ENCODE measurements around the gene AVP.

Gene AVP

GRCh38 chr20:3041854-3042409 lies 42.6 kb downstream of the AVP start:
- no peak overlapping the region for H3K27ac ChIP-seq (ENCODE audit: insufficient read depth, low read length, poor library complexity, severe bottlenecking)
- DNase-seq, result no peak
- H3K27me3 ChIP-seq (replicated peaks; ENCODE audit: control insufficient read depth, insufficient read depth, low read length, poor library complexity, severe bottlenecking), result no peaks in the 10 kb centered on the region
- H3K4me3 ChIP-seq (ENCODE audit: insufficient read depth, low read depth, low read length, poor library complexity, severe bottlenecking), result no peak overlapping the region
- H3K9me3 ChIP-seq (ENCODE audit: control insufficient read depth, low read length), result no peaks in the 10 kb centered on the region
- peaks cover 3% of the 10 kb centered on the region for H3K4me1 ChIP-seq (ENCODE audit: control insufficient read depth, insufficient read depth, low read length, poor library complexity, severe bottlenecking)
- peaks cover 29% of the 10 kb centered on the region for H3K36me3 ChIP-seq (ENCODE audit: control insufficient read depth, insufficient read depth, low read length)

- Histone ChIP-seq H3K36me3 (ENCODE audit: control insufficient read depth, insufficient read depth, low read length) (peaks cover 47% of the 10 kb centered on the region), H3K9me3 (ENCODE audit: control insufficient read depth, low read length) (no peaks in the 10 kb centered on the region), H3K27ac (ENCODE audit: insufficient read depth, low read length, poor library complexity, severe bottlenecking) (no peak overlapping the region), H3K27me3 (replicated peaks; ENCODE audit: control insufficient read depth, insufficient read depth, low read length, poor library complexity, severe bottlenecking) (no peaks in the 10 kb centered on the region), H3K4me1 (ENCODE audit: control insufficient read depth, insufficient read depth, low read length, poor library complexity, severe bottlenecking) (no peaks in the 10 kb centered on the region), H3K4me3 (ENCODE audit: insufficient read depth, low read depth, low read length, poor library complexity, severe bottlenecking) (no peak overlapping the region)
- DNase-seq, result no peak
These were observed 44.4 kb downstream of the AVP start for GRCh38 chr20:3040086-3040485.

GRCh38 chr20:3039426-3039825 lies 45.1 kb downstream of the AVP start:
- H3K27ac ChIP-seq (ENCODE audit: insufficient read depth, low read length, poor library complexity, severe bottlenecking), result no peak overlapping the region
- H3K36me3 ChIP-seq (ENCODE audit: control insufficient read depth, insufficient read depth, low read length), result peaks cover 52% of the 10 kb centered on the region

GRCh38 chr20:3038454-3038853 lies 46.1 kb downstream of the AVP start:
- no peak for DNase-seq
- Histone ChIP-seq H3K9me3 (ENCODE audit: control insufficient read depth, low read length) (no peaks in the 10 kb centered on the region), H3K27ac (ENCODE audit: insufficient read depth, low read length, poor library complexity, severe bottlenecking) (no peak overlapping the region), H3K27me3 (replicated peaks; ENCODE audit: control insufficient read depth, insufficient read depth, low read length, poor library complexity, severe bottlenecking) (no peaks in the 10 kb centered on the region), H3K36me3 (ENCODE audit: control insufficient read depth, insufficient read depth, low read length) (peaks cover 52% of the 10 kb centered on the region), H3K4me1 (ENCODE audit: control insufficient read depth, insufficient read depth, low read length, poor library complexity, severe bottlenecking) (no peaks in the 10 kb centered on the region), H3K4me3 (ENCODE audit: insufficient read depth, low read depth, low read length, poor library complexity, severe bottlenecking) (no peak overlapping the region)

More at GRCh38 chr20:3039426-3039825, 45.1 kb downstream of the AVP start:
- DNase-seq, result no peak
- H3K4me3 ChIP-seq (ENCODE audit: insufficient read depth, low read depth, low read length, poor library complexity, severe bottlenecking), result no peak overlapping the region
- H3K9me3 ChIP-seq (ENCODE audit: control insufficient read depth, low read length), result no peaks in the 10 kb centered on the region
- H3K27me3 ChIP-seq (replicated peaks; ENCODE audit: control insufficient read depth, insufficient read depth, low read length, poor library complexity, severe bottlenecking), result no peaks in the 10 kb centered on the region
- no peaks in the 10 kb centered on the region for H3K4me1 ChIP-seq (ENCODE audit: control insufficient read depth, insufficient read depth, low read length, poor library complexity, severe bottlenecking)

- no peak overlapping the region for H3K4me3 ChIP-seq (ENCODE audit: insufficient read depth, low read depth, low read length, poor library complexity, severe bottlenecking)
- H3K4me1 ChIP-seq (ENCODE audit: control insufficient read depth, insufficient read depth, low read length, poor library complexity, severe bottlenecking), result no peaks in the 10 kb centered on the region
- no peak for DNase-seq
- H3K27me3 ChIP-seq (replicated peaks; ENCODE audit: control insufficient read depth, insufficient read depth, low read length, poor library complexity, severe bottlenecking), result no peaks in the 10 kb centered on the region
- peaks cover 58% of the 10 kb centered on the region for H3K36me3 ChIP-seq (ENCODE audit: control insufficient read depth, insufficient read depth, low read length)
- no peaks in the 10 kb centered on the region for H3K9me3 ChIP-seq (ENCODE audit: control insufficient read depth, low read length)
- H3K27ac ChIP-seq (ENCODE audit: insufficient read depth, low read length, poor library complexity, severe bottlenecking), result no peak overlapping the region
These were observed 46.9 kb downstream of the AVP start for GRCh38 chr20:3037654-3038053.

- H3K36me3 ChIP-seq (ENCODE audit: control insufficient read depth, insufficient read depth, low read length), result peaks cover 44% of the 10 kb centered on the region
- DNase-seq, result no peak
- H3K4me1 ChIP-seq (ENCODE audit: control insufficient read depth, insufficient read depth, low read length, poor library complexity, severe bottlenecking), result no peaks in the 10 kb centered on the region
- H3K27me3 ChIP-seq (replicated peaks; ENCODE audit: control insufficient read depth, insufficient read depth, low read length, poor library complexity, severe bottlenecking), result no peaks in the 10 kb centered on the region
- H3K27ac ChIP-seq (ENCODE audit: insufficient read depth, low read length, poor library complexity, severe bottlenecking), result no peak overlapping the region
- no peak overlapping the region for H3K4me3 ChIP-seq (ENCODE audit: insufficient read depth, low read depth, low read length, poor library complexity, severe bottlenecking)
- no peaks in the 10 kb centered on the region for H3K9me3 ChIP-seq (ENCODE audit: control insufficient read depth, low read length)
These were observed 51.9 kb downstream of the AVP start for GRCh38 chr20:3032624-3033023.

Measured in effector memory CD4-positive, alpha-beta T cell (primary cell).